Measurements from ENCODE around the gene KCNK1.

The KCNK1 gene

DNA sequence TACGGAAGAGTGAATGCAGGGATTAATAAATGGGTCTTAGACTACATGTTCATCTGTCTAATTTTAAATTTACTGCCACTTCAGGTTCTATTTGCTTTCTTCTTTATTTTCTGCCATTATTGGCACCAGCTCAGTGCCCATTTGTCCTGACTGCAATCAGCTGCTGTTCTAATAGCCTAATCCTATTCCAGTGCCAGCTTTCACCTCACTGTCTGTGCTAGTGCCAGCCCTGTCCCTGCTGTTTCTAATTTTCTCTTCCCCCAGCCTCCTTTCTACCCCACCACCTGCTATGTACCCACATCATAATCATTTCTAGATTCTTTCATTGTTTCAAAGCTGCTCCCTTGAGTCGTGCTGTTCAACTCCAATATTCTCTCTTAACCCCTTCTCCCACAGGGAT, 86.4 kb downstream of the KCNK1 start:
- TF ChIP-seq CTCF (IDR thresholded peaks at IDR 0.05; ENCODE audit: low read depth, low read length), result no peak
- no peak for DNase-seq
- Histone ChIP-seq H3K27me3 (0 out of 2 replicates have a peak, but pooled peaks cover 5% of the 10 kb centered on the region), H3K4me3 (ENCODE audit: low read depth, low read length) (no peak overlapping the region), H3K36me3 (no peaks in the 10 kb centered on the region), H3K9me3 (no peaks in the 10 kb centered on the region), H3K4me1 (no peaks in the 10 kb centered on the region)

DNA sequence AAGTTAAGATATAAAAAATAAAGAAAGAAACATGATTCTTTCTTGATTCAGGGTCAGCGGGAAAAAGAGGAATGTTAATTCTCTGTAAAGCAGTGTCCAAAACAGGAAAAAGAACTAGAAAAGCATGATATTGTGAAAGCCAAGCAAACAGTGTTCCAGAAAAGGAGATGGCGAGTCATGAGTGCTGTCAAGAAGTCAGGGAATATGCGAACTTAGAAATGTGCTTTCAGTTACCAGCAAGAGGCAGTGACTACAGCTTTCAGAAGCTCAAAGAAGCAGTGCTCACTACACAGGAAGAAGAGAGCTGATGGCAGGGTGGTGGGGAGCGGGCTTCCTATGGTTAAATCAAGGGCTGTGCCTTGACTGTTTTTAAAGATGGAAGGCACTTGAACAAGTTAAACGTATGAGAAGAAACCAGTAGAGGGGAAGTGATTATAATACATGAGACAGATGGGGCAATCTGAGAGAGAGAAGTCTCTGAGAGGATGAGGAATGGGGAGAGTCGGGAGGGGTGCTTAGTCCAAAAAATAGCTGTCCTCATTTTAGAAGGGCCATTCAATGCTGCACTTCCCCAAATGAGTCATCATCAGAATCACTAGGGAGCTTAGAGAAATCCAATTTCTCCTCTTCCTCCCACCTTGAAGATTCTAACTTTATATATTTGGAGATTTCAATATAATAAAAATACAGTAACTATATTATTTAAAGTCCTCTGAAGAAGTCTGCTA, 90.4 kb downstream of the KCNK1 start:
- Histone ChIP-seq H3K4me3 (ENCODE audit: low read depth, low read length) (no peak overlapping the region), H3K4me1 (no peaks in the 10 kb centered on the region), H3K27me3 (0 out of 2 replicates have a peak, but pooled peaks cover 5% of the 10 kb centered on the region), H3K36me3 (no peaks in the 10 kb centered on the region), H3K9me3 (no peaks in the 10 kb centered on the region)
- no peak for DNase-seq
- no peak for TF ChIP-seq CTCF (IDR thresholded peaks at IDR 0.05; ENCODE audit: low read depth, low read length)

GRCh38 chr1:233704898-233705723, 91.2 kb downstream of the KCNK1 start:
- DNase-seq, result no peak
- no peak overlapping the region for H3K4me3 ChIP-seq (ENCODE audit: low read depth, low read length)
- 0 out of 2 replicates have a peak, but pooled peaks cover 5% of the 10 kb centered on the region for H3K27me3 ChIP-seq
- no peaks in the 10 kb centered on the region for H3K9me3 ChIP-seq
- no peak for TF ChIP-seq CTCF (IDR thresholded peaks at IDR 0.05; ENCODE audit: low read depth, low read length)
- H3K36me3 ChIP-seq, result no peaks in the 10 kb centered on the region
- no peaks in the 10 kb centered on the region for H3K4me1 ChIP-seq

DNA sequence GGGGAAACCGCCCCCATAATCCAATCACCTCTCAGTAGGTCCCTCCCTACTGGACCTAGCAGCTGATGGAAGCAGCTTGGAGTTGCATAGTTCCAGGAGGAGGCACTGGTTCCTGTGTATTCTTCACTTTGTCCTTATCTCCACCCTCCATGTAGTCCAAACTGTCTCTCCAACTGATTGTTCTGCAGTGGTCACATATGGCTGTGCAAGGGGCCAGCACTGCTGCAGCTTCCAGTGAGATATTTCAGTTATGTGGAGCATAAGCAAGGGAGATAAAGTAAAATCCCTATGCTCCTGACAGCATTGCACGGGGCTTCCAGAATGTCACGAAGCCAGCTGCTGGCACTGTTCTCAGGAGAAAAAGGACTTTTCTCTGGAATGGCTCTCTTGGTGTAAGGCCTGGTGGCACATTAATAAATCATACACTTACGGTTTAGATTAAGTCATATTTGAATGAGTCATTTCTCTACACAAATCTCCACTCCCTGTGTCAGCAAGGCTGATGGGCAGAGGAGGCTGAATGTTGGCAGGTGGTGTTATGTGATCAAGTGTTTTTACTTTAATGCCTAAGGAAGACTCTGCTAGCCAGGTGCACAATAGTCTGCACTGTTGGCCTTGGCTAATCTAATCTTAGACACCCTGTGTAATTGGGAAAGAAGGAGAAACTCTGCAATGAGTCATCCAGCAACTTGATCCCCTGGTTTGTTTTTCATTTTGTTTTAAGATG, 93.4 kb downstream of the KCNK1 start:
- 0 out of 2 replicates have a peak, but pooled peaks cover 5% of the 10 kb centered on the region for H3K27me3 ChIP-seq
- DNase-seq, result no peak
- no peak overlapping the region for H3K4me3 ChIP-seq (ENCODE audit: low read depth, low read length)
- TF ChIP-seq CTCF (IDR thresholded peaks at IDR 0.05; ENCODE audit: low read depth, low read length), result no peak
- H3K36me3 ChIP-seq, result no peaks in the 10 kb centered on the region
- no peaks in the 10 kb centered on the region for H3K9me3 ChIP-seq
- H3K4me1 ChIP-seq, result no peaks in the 10 kb centered on the region

- no peaks in the 10 kb centered on the region for H3K4me1 ChIP-seq
- H3K4me3 ChIP-seq (ENCODE audit: low read depth, low read length), result no peak overlapping the region
- H3K9me3 ChIP-seq, result no peaks in the 10 kb centered on the region
- H3K36me3 ChIP-seq, result no peaks in the 10 kb centered on the region
- DNase-seq, result no peak
- no peak for TF ChIP-seq CTCF (IDR thresholded peaks at IDR 0.05; ENCODE audit: low read depth, low read length)
- 0 out of 2 replicates have a peak, but pooled peaks cover 2% of the 10 kb centered on the region for H3K27me3 ChIP-seq
Measured at GRCh38 chr1:233707880-233708815, 94.2 kb downstream of the KCNK1 start.
